ENCODE measurements around the gene CNNM2.
A peak's percentile ranks its signal among the peaks of the same experiment; 100 is the strongest.

CNNM2 gene

GRCh38 chr10:103082683-103083082 is 164.6 kb downstream of the CNNM2 start:
- Mint-ChIP-seq H3K27ac (peak overlapping the region in 1 of 2 donors; percentile 50), H3K4me1 (no peaks in the 10 kb centered on the region), H3K4me3 (no peak overlapping the region), H3K9me3 (no peaks in the 10 kb centered on the region), H3K27me3 (no peaks in the 10 kb centered on the region)
- no peak for ATAC-seq
- DNase-seq = no peak

DNA sequence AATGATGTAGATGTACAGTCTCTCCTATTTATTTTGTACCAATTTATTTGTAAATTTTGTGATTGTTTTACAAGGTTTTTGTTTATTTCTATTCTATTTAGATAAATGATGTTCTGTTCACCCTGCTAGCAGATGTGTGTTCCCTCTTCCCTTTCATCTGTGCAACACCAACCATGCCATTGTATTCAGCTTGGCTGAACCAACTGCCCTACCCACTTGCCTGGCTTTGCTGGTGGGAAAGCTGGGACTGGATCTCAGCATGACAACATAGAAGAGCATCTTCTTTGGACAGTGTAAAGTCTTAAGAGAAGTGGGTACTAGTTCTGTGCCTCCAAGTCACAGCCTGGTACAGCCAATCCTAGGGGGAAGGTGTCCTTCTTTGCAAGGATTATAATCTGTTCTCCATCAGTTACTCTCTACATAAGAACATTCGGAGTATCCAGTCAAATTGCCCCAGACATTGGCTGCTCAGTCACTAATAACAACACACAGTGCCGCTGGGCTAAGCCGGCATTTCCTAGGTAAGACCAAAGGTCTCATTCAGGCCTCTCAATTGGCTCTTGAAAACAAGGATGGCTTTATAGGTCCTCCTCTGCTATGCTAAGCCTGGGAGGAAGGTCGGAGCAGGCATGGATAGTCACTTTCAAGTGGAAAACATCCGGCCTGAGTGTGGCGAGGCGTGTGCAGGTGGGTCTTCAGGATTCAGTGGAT is 165.3 kb downstream of the CNNM2 start:
- ATAC-seq (no peak), DNase-seq (no peak)
- no peak overlapping the region for H3K4me3 Mint-ChIP-seq
- no peaks in the 10 kb centered on the region for H3K9me3 Mint-ChIP-seq
- no peaks in the 10 kb centered on the region for H3K27me3 Mint-ChIP-seq
- no peak overlapping the region for H3K27ac Mint-ChIP-seq
- H3K4me1 Mint-ChIP-seq = no peaks in the 10 kb centered on the region

- Mint-ChIP-seq H3K4me3 (no peak overlapping the region), H3K27me3 (no peaks in the 10 kb centered on the region), H3K27ac (no peak overlapping the region), H3K4me1 (no peaks in the 10 kb centered on the region), H3K9me3 (no peaks in the 10 kb centered on the region)
- ATAC-seq (no peak), DNase-seq (no peak)
Observed at GRCh38 chr10:103083977-103084320, 165.9 kb downstream of the CNNM2 start.

GRCh38 chr10:103086261-103086660 is 168.2 kb downstream of the CNNM2 start:
- Mint-ChIP-seq H3K27ac (no peak overlapping the region), H3K4me1 (no peaks in the 10 kb centered on the region)
- no peak for DNase-seq

GRCh38 chr10:103086799-103087198 is 168.7 kb downstream of the CNNM2 start:
- Mint-ChIP-seq H3K27me3 (no peaks in the 10 kb centered on the region), H3K27ac (no peak overlapping the region), H3K9me3 (no peaks in the 10 kb centered on the region), H3K4me3 (no peak overlapping the region), H3K4me1 (no peaks in the 10 kb centered on the region)
- ATAC-seq (no peak), DNase-seq (no peak)

More at GRCh38 chr10:103086261-103086660, 168.2 kb downstream of the CNNM2 start:
- H3K9me3 Mint-ChIP-seq = no peaks in the 10 kb centered on the region
- no peak overlapping the region for H3K4me3 Mint-ChIP-seq
- no peak for ATAC-seq
- no peaks in the 10 kb centered on the region for H3K27me3 Mint-ChIP-seq

DNA sequence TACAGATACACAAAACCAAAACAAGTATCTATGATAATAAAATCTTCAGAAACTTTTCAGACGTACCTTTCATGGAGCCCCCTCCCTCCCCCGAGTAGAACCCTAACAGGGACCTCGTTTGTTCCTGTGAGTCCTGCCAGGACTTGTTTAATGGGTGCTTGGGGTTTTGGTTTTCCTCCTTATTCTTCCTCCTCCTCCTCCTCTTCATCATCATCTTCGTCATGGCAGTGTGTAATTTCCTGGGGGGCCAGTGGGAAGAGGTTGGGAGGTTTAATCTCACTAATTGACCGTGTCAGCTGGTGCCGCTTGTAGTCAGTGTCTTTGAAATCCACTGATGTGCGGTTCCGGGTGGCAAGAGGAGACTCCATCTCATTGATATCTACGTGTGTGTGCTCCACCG is 171.4 kb downstream of the CNNM2 start:
- no peaks in the 10 kb centered on the region for H3K9me3 Mint-ChIP-seq
- H3K4me3 Mint-ChIP-seq = no peak overlapping the region
- no peak for ATAC-seq
- H3K4me1 Mint-ChIP-seq = no peaks in the 10 kb centered on the region
- peak overlapping the region in 1 of 2 donors; percentile 65 for H3K27ac Mint-ChIP-seq
- no peaks in the 10 kb centered on the region for H3K27me3 Mint-ChIP-seq
- DNase-seq = no peak

- H3K9me3 Mint-ChIP-seq = no peaks in the 10 kb centered on the region
- no peaks in the 10 kb centered on the region for H3K4me1 Mint-ChIP-seq
- DNase-seq (no peak), ATAC-seq (no peak)
- no peaks in the 10 kb centered on the region for H3K27me3 Mint-ChIP-seq
- H3K27ac Mint-ChIP-seq = peak overlapping the region in 1 of 2 donors; percentile 42
- H3K4me3 Mint-ChIP-seq = no peak overlapping the region
Observed at GRCh38 chr10:103090911-103091310, 172.8 kb downstream of the CNNM2 start.

- Mint-ChIP-seq H3K4me3 (no peak overlapping the region), H3K9me3 (no peaks in the 10 kb centered on the region), H3K4me1 (no peaks in the 10 kb centered on the region), H3K27me3 (no peaks in the 10 kb centered on the region), H3K27ac (peak overlapping the region in 1 of 2 donors; percentile 34)
- ATAC-seq = no peak
- DNase-seq = no peak
Observed at GRCh38 chr10:103095005-103095404, 176.9 kb downstream of the CNNM2 start.

DNA sequence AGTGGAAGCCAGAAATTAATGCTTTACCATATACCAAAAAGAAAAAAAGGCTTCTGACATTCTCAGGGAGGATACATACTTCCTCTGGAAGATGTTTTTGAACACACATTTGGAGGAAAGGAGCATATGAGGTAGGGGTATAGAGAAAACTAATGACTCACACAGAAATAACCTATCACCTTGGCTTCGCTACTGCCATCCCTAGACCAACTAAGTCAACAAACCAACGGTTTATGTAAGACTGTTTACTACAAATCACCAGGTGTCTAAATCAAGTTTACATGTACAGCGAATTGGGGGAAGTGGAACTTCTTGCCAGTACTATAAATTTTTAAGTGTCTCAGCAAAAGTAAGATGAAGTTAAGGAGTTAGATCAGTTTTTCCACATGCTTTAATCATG is 178.0 kb downstream of the CNNM2 start:
- DNase-seq = no peak
- ATAC-seq = no peak
- Mint-ChIP-seq H3K4me1 (no peaks in the 10 kb centered on the region), H3K27ac (peak overlapping the region in 1 of 2 donors; percentile 69), H3K9me3 (no peaks in the 10 kb centered on the region), H3K27me3 (no peaks in the 10 kb centered on the region), H3K4me3 (no peak overlapping the region)

DNA sequence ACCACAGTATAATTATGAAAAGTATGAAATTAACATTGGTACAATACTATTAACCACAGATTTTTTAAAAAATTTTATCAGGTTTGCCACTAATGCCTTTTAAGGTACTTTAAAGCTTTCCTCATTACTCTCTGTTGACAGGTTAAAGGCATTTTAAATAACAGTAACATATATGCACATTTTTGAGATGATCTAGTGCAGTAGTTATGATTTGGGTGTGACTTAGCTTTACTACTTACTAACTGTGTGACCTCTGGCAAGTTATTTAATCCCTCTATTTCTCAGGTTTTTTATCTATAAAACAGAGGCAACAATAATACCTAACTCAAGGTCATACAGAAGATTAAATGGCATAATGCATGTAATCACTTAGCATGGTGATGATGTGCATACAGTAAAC is 180.1 kb downstream of the CNNM2 start:
- H3K4me3 Mint-ChIP-seq = no peak overlapping the region
- no peak for ATAC-seq
- H3K9me3 Mint-ChIP-seq = no peaks in the 10 kb centered on the region
- no peaks in the 10 kb centered on the region for H3K27me3 Mint-ChIP-seq
- no peak overlapping the region for H3K27ac Mint-ChIP-seq
- no peaks in the 10 kb centered on the region for H3K4me1 Mint-ChIP-seq
- no peak for DNase-seq

DNA sequence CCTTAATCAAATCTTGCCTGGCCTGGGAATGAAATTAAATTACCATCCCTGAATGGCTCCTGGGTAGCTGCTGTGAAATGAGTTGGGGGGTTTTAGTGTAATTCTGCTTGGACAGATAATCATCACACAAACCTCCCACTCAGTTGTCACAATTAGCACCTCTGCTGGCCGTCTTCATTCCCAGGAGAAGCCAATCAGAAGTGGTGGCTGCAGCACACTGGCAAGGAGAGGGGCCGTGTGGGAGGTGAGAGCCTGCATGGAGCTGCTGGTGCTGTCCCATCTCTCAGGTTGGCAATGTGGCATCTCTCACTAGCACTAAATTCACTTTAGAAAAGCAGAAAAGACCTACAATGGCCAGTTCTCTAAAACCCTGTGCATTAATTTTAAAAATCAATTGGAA is 182.5 kb downstream of the CNNM2 start:
- H3K4me1 Mint-ChIP-seq = no peaks in the 10 kb centered on the region
- ATAC-seq = no peak
- DNase-seq = no peak
- no peak overlapping the region for H3K27ac Mint-ChIP-seq
- no peaks in the 10 kb centered on the region for H3K9me3 Mint-ChIP-seq
- no peaks in the 10 kb centered on the region for H3K27me3 Mint-ChIP-seq
- H3K4me3 Mint-ChIP-seq = no peak overlapping the region

- H3K4me1 Mint-ChIP-seq = no peaks in the 10 kb centered on the region
- no peak for DNase-seq
- no peak for ATAC-seq
- H3K27ac Mint-ChIP-seq = no peak overlapping the region
- no peaks in the 10 kb centered on the region for H3K9me3 Mint-ChIP-seq
- H3K4me3 Mint-ChIP-seq = no peak overlapping the region
- no peaks in the 10 kb centered on the region for H3K27me3 Mint-ChIP-seq
Observed at GRCh38 chr10:103102195-103102594, 184.1 kb downstream of the CNNM2 start.

- ATAC-seq = no peak
- H3K4me1 Mint-ChIP-seq = no peaks in the 10 kb centered on the region
- DNase-seq = no peak
- no peaks in the 10 kb centered on the region for H3K9me3 Mint-ChIP-seq
- no peak overlapping the region for H3K4me3 Mint-ChIP-seq
- H3K27me3 Mint-ChIP-seq = no peaks in the 10 kb centered on the region
- peak overlapping the region in 1 of 2 donors; percentile 46 for H3K27ac Mint-ChIP-seq
Observed at GRCh38 chr10:103103989-103104388, 185.9 kb downstream of the CNNM2 start.

GRCh38 chr10:103104721-103105120 is 186.6 kb downstream of the CNNM2 start:
- H3K4me3 Mint-ChIP-seq = no peak overlapping the region
- no peaks in the 10 kb centered on the region for H3K4me1 Mint-ChIP-seq

GRCh38 chr10:103105462-103105861 is 187.4 kb downstream of the CNNM2 start:
- no peak overlapping the region for H3K27ac Mint-ChIP-seq
- no peak for ATAC-seq

More at GRCh38 chr10:103104721-103105120, 186.6 kb downstream of the CNNM2 start:
- Mint-ChIP-seq H3K9me3 (no peaks in the 10 kb centered on the region), H3K27me3 (no peaks in the 10 kb centered on the region), H3K27ac (no peak overlapping the region)
- DNase-seq (no peak), ATAC-seq (no peak)

GRCh38 chr10:103106539-103106938 is 188.4 kb downstream of the CNNM2 start:
- DNase-seq = no peak
- Mint-ChIP-seq H3K27me3 (no peaks in the 10 kb centered on the region), H3K27ac (no peak overlapping the region), H3K4me3 (no peak overlapping the region), H3K4me1 (peaks cover 7% of the 10 kb centered on the region), H3K9me3 (no peaks in the 10 kb centered on the region)
- ATAC-seq = no peak

More at GRCh38 chr10:103105462-103105861, 187.4 kb downstream of the CNNM2 start:
- Mint-ChIP-seq H3K9me3 (no peaks in the 10 kb centered on the region), H3K27me3 (no peaks in the 10 kb centered on the region), H3K4me1 (no peaks in the 10 kb centered on the region), H3K4me3 (no peak overlapping the region)
- no peak for DNase-seq

- H3K27ac Mint-ChIP-seq = no peak overlapping the region
Observed at GRCh38 chr10:103109821-103110220, 191.7 kb downstream of the CNNM2 start.

More at GRCh38 chr10:103109821-103110220, 191.7 kb downstream of the CNNM2 start:
- H3K4me3 Mint-ChIP-seq = no peak overlapping the region
- ATAC-seq (no peak), DNase-seq (no peak)
- peaks cover 14% of the 10 kb centered on the region for H3K4me1 Mint-ChIP-seq
- H3K27me3 Mint-ChIP-seq = no peaks in the 10 kb centered on the region
- H3K9me3 Mint-ChIP-seq = no peaks in the 10 kb centered on the region

Measured in stimulated activated naive CD8-positive, alpha-beta T cell treated with anti-CD3 and anti-CD28 coated beads, Interleukin-15, amount 100 ng/mL, for 72 hours (primary cell).